Activated T-cell treated with anti-CD3 and anti-CD28 coated beads, Interleukin-2, amount 50 U/mL, for 72 hours (primary cell): Measurements from ENCODE around the gene HSPA13. TPM values are rescaled to one million over a fixed set of nuclear protein-coding genes. Genes with fewer than 3 reads are reported as not detected.

Experiments used
- ATAC-seq, 2 donors: fragments of 150-1000 bp; cut with Tn5 transposase; replicated peaks in 1 of 2; 2 replicates each; pipeline ENCODE4 v1.10.0; 2021; ENCODE audit warnings: moderate library complexity in 2 of 2, mild to moderate bottlenecking in 1 of 2
- DNase-seq, 2 donors: peaks; one replicate each; pipeline ENCODE4 v3.0.0; 2021 to 2022; ENCODE audit warnings: mixed read lengths in 1 of 2
- H3K27ac Mint-ChIP-seq: one replicate; pipeline ENCODE4 v1.8.0; 2022; ENCODE audit warnings: mild to moderate bottlenecking, moderate library complexity, mixed read lengths
- H3K27me3 Mint-ChIP-seq: one replicate; pipeline ENCODE4 v1.8.0; 2022; ENCODE audit warnings: low read depth, mixed read lengths
- H3K36me3 Mint-ChIP-seq, 2 donors: one replicate each; pipeline ENCODE4 v1.8.0; 2022; ENCODE audit warnings: mixed read lengths in 2 of 2, mild to moderate bottlenecking in 1 of 2; ENCODE audit not compliant: insufficient read depth in 2 of 2
- H3K4me1 Mint-ChIP-seq: one replicate; pipeline ENCODE4 v1.8.0; 2022; ENCODE audit warnings: low read depth, mixed read lengths
- H3K4me3 Mint-ChIP-seq, 2 donors: one replicate each; pipeline ENCODE4 v1.8.0; 2022; ENCODE audit warnings: mild to moderate bottlenecking in 2 of 2, mixed read lengths in 2 of 2, moderate library complexity in 2 of 2
- H3K9me3 Mint-ChIP-seq, 2 donors: one replicate each; pipeline ENCODE4 v1.8.0; 2022; ENCODE audit warnings: mixed read lengths in 2 of 2
- total RNA-seq, 2 donors: library from RNA; stranded (reverse); gene quantifications; one replicate each; pipeline ENCODE4 v1.2.3, GENCODE V29; 2022

Gene HSPA13, protein sequence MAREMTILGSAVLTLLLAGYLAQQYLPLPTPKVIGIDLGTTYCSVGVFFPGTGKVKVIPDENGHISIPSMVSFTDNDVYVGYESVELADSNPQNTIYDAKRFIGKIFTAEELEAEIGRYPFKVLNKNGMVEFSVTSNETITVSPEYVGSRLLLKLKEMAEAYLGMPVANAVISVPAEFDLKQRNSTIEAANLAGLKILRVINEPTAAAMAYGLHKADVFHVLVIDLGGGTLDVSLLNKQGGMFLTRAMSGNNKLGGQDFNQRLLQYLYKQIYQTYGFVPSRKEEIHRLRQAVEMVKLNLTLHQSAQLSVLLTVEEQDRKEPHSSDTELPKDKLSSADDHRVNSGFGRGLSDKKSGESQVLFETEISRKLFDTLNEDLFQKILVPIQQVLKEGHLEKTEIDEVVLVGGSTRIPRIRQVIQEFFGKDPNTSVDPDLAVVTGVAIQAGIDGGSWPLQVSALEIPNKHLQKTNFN
- 10 to 100 TPM; 46.9 to 65.5 TPM for total RNA-seq

DNA sequence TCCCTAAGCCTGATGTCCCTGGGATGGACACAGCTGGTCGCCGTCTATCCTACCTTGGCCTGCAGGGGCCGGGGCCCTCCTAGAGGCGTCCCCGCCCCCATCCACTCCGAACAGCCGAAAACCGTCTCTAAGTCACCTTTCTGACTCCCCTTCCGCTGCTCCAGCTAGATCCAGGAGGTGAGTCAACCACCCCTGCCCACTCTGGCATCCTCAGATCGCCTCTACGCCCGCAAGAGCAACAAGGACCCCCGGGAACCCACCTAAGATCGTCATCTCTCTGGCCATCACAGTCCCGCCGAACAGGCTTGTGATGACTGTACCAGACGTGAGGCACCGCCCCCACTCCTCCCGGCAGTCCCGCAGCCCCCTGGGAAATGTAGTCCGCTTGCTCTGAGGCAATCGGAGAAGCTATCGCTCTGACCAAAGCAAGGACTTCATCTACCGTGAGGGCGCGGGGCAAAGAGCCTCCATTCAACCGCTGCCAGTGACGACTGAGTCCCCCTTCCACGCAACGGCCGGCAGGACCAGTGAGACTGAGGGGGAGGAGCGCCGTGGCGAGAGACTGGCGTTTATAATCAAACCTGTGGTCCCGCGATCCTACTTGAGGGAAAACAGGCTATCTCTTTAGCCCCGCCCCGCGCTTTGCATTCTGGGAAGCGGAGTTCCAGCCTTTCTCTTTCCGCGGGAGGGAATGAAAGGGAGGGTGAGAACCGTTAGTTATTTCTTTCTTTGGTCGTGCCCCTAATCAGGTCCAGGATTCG, at the start of gene HSPA13:
Gene HSPA13 (minus strand): TSS at position 312 of the 761 bp plus-strand sequence. CDS start 27 bp downstream, at position 285.
- peaks cover 5 to 13% of the 10 kb centered on the region in 2 donors for H3K36me3 Mint-ChIP-seq
- no peaks in the 10 kb centered on the region for H3K9me3 Mint-ChIP-seq
- H3K4me1 Mint-ChIP-seq: peaks cover 36% of the 10 kb centered on the region
- H3K27me3 Mint-ChIP-seq: no peaks in the 10 kb centered on the region
- ATAC-seq (peak; percentile 96), DNase-seq (peak; percentile 97 to 99)
- peak within 1 kb of the TSS; percentile 100 for H3K27ac Mint-ChIP-seq
- H3K4me3 Mint-ChIP-seq: peak within 1 kb of the TSS; percentile 99 to 100

DNA sequence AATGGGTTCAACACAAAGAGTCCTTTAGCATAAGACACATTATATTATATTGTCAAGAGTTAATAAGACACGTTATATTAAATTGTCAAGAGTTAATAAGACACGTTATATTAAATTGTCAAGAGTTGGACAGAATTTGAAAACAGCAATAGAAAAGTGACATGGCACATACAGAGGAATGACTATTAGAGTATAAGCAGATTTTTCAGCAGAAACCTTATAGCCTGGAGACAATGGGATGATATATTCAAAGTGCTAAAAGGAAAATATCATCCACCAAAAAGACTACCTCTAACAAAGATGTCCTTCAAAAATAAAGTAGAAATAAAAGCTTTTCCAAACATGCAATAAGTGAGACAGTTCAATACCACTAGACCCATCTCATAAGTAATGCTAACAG, 36.0 kb upstream of the HSPA13 start:
- no peak for ATAC-seq
- no peak overlapping the region for H3K4me3 Mint-ChIP-seq
- H3K27ac Mint-ChIP-seq: no peak overlapping the region
- peaks cover 7% of the 10 kb centered on the region for H3K27me3 Mint-ChIP-seq
- H3K4me1 Mint-ChIP-seq: no peaks in the 10 kb centered on the region
- peaks cover 4 to 10% of the 10 kb centered on the region in 2 donors for H3K36me3 Mint-ChIP-seq
- DNase-seq: no peak
- peaks cover 13 to 16% of the 10 kb centered on the region in 2 donors for H3K9me3 Mint-ChIP-seq

DNA sequence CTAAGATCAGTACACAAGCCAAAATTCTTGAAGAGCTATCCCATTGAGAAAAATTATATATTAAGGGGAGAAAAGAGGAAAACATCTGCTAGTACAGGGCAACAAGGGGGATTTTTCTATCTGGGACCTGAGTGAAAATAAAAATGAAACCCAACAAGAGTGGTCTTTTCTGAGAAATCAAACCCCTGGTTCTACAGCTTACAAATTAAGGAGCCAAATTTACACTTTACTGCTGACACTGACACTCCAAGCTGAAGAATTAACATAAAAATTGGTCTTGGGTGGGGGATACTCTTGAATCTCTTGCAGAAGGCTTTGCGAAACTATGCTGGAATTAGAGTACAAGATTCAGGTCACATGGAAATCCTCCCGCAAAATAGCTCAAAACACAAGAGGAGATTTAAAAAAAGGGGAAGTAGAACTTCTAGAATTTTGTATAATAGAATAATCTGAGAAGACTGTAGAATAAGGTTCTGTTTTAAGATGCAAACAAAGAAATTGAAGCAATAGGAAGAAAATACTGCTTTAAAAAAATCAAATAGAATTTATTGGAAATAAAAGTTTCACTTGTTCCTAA, 32.1 kb upstream of the HSPA13 start:
- no peak overlapping the region for H3K27ac Mint-ChIP-seq
- no peaks in the 10 kb centered on the region for H3K27me3 Mint-ChIP-seq
- H3K4me3 Mint-ChIP-seq: no peak overlapping the region
- no peaks in the 10 kb centered on the region for H3K4me1 Mint-ChIP-seq
- peaks cover 4 to 10% of the 10 kb centered on the region in 2 donors for H3K36me3 Mint-ChIP-seq
- H3K9me3 Mint-ChIP-seq: peaks cover 11 to 18% of the 10 kb centered on the region in 2 donors
- ATAC-seq: no peak
- DNase-seq: no peak

DNA sequence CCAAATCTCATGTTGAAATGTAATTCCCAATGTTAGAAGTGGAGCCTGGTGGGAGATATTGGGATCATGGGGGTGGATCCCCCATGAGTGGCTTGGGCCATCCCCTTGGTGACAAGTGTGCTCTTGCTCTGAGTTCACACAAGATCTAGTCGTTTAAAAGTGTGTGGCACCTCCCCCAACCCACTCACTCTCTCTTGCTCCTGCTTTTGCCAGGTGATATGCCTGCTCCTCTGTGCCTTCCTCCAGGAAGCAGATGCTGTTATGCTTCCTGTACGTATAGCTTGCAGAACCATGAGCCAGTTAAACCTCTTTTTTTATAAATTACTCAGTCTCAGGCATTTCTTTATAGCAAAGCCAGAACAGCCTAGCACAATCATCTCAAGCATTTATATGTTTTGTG, 23.0 kb upstream of the HSPA13 start:
- ATAC-seq (no peak), DNase-seq (no peak)
- peaks cover 4% of the 10 kb centered on the region for H3K4me1 Mint-ChIP-seq
- no peak overlapping the region for H3K27ac Mint-ChIP-seq
- no peaks in the 10 kb centered on the region for H3K36me3 Mint-ChIP-seq
- H3K9me3 Mint-ChIP-seq: peaks cover 2 to 3% of the 10 kb centered on the region in 2 donors
- no peak overlapping the region for H3K4me3 Mint-ChIP-seq
- H3K27me3 Mint-ChIP-seq: no peaks in the 10 kb centered on the region

DNA sequence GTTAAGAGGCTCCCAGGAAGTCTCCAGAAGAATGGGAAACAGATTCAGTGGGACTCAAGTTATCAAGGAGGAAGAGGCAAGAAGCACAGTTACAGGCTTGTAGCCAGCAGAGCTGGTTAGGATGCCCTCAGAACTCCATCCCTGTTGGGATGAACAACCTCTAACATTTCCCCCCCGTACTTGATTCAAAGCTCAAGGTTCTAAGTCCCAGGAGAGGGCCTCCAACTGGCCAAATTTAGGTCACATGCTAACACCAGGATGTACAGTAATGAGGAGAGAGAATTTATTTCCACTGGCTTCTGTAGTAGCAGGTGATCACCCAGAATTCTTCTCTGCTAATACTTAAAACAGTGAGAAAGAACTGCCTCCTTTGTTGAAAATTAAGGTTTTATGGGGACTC, 22.3 kb upstream of the HSPA13 start:
- Mint-ChIP-seq H3K4me1 (peaks cover 4% of the 10 kb centered on the region), H3K27me3 (no peaks in the 10 kb centered on the region), H3K36me3 (no peaks in the 10 kb centered on the region), H3K27ac (no peak overlapping the region), H3K4me3 (no peak overlapping the region), H3K9me3 (peaks cover 0 to 2% of the 10 kb centered on the region in 2 donors)
- no peak for ATAC-seq
- DNase-seq: no peak

DNA sequence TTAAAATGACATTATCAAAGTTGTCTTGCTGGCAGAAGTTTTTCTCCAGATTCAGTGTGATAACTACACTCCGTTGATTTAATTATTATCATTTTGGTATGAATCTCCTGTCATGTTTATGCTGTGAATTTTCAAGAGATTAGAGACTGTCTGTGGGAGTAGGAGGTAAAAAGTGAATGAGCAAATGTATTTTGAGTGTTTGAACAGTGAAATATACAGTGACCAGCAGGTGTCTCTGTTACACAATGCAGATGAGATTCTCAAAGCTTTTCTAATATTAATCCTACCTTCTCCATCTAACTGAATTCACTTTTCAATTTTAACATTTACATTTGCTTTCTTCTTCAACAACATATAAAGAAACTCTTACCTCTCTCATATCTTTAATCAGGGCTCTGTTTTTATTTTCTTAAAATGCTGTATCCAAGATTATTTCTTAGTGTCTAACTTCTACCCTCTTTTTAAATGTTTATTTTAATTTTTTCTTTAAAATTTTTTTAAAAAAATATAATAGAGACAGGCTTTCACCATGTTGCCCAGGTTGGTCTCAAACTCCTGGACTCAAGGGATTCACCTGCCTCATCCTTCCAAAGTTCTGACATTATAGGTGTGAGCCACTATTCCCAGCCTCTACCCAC, 20.9 kb upstream of the HSPA13 start:
- peaks cover 4% of the 10 kb centered on the region for H3K4me1 Mint-ChIP-seq
- no peak for DNase-seq
- H3K9me3 Mint-ChIP-seq: peaks cover 0 to 4% of the 10 kb centered on the region in 2 donors
- H3K36me3 Mint-ChIP-seq: no peaks in the 10 kb centered on the region
- no peaks in the 10 kb centered on the region for H3K27me3 Mint-ChIP-seq
- H3K27ac Mint-ChIP-seq: no peak overlapping the region
- H3K4me3 Mint-ChIP-seq: no peak overlapping the region
- no peak for ATAC-seq

DNA sequence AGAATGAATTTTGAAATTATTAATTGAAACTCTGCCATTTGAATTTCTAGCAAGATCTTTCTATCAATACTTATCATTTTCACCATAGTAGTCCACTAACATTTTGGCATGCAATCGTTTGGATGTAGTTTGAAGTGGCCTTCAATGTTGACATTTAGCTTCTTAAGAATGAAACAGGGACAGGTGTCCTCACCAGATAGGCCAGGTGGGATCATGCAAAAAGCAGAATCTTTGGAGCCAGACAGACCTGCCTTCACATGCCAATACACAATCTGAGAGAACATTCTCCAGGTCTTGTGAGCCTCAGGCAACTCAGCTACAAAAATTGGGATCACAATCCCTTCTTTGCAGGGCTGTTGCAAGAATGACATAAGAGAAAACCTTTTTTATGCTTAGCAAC, 18.3 kb upstream of the HSPA13 start:
- H3K4me1 Mint-ChIP-seq: peaks cover 4% of the 10 kb centered on the region
- H3K9me3 Mint-ChIP-seq: peaks cover 0 to 2% of the 10 kb centered on the region in 2 donors
- H3K27ac Mint-ChIP-seq: no peak overlapping the region
- H3K4me3 Mint-ChIP-seq: no peak overlapping the region
- H3K27me3 Mint-ChIP-seq: no peaks in the 10 kb centered on the region
- no peaks in the 10 kb centered on the region for H3K36me3 Mint-ChIP-seq
- no peak for DNase-seq
- ATAC-seq: no peak

DNA sequence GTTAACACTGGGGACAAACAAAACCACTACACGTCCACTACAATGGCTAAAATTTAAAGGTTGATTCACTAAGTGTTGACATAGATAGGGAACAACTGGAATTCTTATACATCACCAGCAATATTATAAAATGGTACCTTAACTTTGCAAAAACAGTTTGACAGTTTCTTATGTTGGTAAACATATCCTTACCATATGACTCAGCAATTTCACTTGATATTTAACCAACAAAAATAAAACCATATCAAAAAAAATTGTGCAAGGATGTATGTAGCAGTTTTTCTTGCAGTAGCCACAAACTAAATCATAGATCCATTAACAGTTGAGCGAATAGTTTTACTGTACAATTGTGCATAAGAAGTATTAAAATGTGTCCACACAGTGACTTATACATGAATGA, 5.3 kb upstream of the HSPA13 start:
- Mint-ChIP-seq H3K9me3 (no peaks in the 10 kb centered on the region), H3K27ac (no peak overlapping the region), H3K27me3 (peaks cover 5% of the 10 kb centered on the region), H3K36me3 (no peaks in the 10 kb centered on the region), H3K4me3 (no peak overlapping the region), H3K4me1 (peaks cover 12% of the 10 kb centered on the region)
- DNase-seq (no peak), ATAC-seq (no peak)

DNA sequence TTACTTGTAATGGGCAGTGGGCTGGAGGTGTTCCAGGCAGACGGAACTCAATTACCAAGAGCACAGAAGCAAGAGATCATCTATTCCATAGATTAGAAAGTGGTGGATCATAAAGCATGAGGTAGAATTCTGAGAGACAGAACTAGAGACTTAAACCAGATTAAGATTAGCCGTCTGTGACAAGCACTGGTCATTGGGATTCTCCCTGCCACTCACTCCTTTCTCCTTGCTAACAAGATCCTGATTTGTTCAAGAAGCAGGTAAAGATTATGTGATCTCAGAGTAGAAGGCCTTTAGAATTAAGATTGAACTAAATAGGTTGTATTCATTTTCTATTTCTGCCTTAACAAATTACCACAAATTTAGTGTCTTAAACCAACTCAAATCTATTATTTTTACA, 1.5 kb upstream of the HSPA13 start:
- Mint-ChIP-seq H3K27ac (peak overlapping the region; percentile 100), H3K36me3 (peaks cover 3% of the 10 kb centered on the region in 2 donors), H3K4me1 (peaks cover 31% of the 10 kb centered on the region), H3K27me3 (no peaks in the 10 kb centered on the region), H3K4me3 (peak overlapping the region; percentile 99 to 100), H3K9me3 (no peaks in the 10 kb centered on the region)
- DNase-seq (no peak), ATAC-seq (no peak)

DNA sequence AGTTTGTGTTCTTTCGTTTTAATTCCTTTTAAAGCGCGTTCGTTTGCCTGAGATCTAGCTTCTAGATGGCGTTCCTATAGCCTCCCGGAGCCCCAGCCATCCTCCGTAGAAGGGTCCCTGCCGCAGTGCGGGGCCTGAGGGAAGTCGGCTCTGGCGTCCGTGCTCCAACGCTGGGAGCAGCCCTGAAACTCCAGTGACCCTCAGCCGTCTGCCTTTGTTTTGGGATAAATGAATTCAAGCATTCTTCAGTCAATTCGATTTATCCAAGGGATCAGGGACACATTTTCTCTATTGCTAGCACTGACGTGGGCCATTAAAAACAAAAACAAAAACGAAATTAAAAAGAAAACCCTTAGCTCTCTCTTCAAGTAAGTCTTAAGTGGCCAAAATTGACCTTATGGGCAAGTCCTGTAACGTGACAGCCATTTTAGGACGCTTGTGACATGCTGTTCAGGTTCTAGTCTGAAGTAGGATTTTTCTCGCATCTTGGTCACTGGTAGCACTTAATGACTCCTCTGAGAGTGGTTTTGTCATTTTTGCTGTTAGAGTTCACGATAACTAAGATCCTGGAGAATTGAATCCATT, 742 bp upstream of the HSPA13 start:
- H3K4me3 Mint-ChIP-seq: peak overlapping the region; percentile 99 to 100
- DNase-seq: peak in 1 of 2 donors; percentile 7

DNA sequence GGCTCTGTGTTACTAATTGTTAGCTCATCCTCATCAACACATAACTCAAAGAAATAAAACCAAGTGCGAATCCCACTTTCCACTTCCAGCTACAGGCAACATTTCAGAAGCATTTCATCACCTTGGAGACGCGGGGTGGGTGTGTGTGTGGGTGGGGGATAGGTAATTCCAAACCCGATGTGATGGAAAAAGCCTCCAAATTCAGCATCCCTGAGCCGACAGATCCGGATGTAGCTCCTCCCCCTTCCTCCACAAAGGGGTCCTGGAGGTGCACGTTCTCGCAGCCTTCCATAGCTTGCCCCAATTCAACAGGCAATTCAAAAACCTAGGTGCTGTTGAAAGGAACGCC, 486 bp downstream of the HSPA13 start:
- H3K4me3 Mint-ChIP-seq: peak overlapping the region; percentile 99 to 100
- ATAC-seq (peak in 1 of 2 donors; percentile 5), DNase-seq (peak in 1 of 2 donors; percentile 42)
- H3K27ac Mint-ChIP-seq: peak overlapping the region; percentile 100
- H3K9me3 Mint-ChIP-seq: no peaks in the 10 kb centered on the region
- H3K4me1 Mint-ChIP-seq: peaks cover 36% of the 10 kb centered on the region
- H3K27me3 Mint-ChIP-seq: no peaks in the 10 kb centered on the region
- peaks cover 5 to 16% of the 10 kb centered on the region in 2 donors for H3K36me3 Mint-ChIP-seq

More for the DNA sequence above, 742 bp upstream of the HSPA13 start:
- Mint-ChIP-seq H3K9me3 (no peaks in the 10 kb centered on the region), H3K4me1 (peaks cover 36% of the 10 kb centered on the region), H3K27ac (peak overlapping the region; percentile 100), H3K36me3 (peaks cover 5 to 6% of the 10 kb centered on the region in 2 donors), H3K27me3 (no peaks in the 10 kb centered on the region)
- peak; percentile 14 to 22 for ATAC-seq

DNA sequence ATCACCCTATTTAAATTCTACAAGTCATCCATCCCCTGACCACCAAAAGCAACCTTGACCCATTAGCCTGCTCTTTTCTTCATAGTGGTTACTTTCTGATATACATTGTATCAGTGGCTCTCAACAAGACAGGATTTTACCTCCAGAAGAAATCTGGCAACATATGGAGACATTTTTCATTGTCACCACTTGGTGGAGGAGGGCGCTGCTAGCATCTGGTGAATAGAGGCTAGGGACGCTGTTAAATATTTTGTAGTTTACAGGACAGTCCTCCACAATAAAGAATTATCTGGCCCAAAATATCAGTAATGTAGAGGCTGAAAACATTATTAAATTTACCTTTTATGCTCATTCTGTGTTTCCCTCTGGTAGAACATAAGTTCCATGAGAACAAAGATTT, 6.1 kb downstream of the HSPA13 start:
- DNase-seq (no peak), ATAC-seq (no peak)
- peaks cover 24% of the 10 kb centered on the region for H3K4me1 Mint-ChIP-seq
- no peaks in the 10 kb centered on the region for H3K27me3 Mint-ChIP-seq
- no peak overlapping the region for H3K4me3 Mint-ChIP-seq
- H3K9me3 Mint-ChIP-seq: no peaks in the 10 kb centered on the region
- no peak overlapping the region for H3K27ac Mint-ChIP-seq
- peaks cover 14 to 42% of the 10 kb centered on the region in 2 donors for H3K36me3 Mint-ChIP-seq
